Measurements from ENCODE around the gene ZNF181. TPM values are rescaled to one million over a fixed set of nuclear protein-coding genes. Genes with fewer than 3 reads are reported as not detected.
A peak's percentile ranks its signal among the peaks of the same experiment; 100 is the strongest.

ZNF181 gene
- total RNA-seq, 2 donors from 2014 or later, result 8.1 to 8.7 TPM

GRCh38 chr19:34772697-34773554 lies 38.9 kb downstream of the ZNF181 start, which contains the start of gene ZNF599:
TSS of gene ZNF599 (minus strand) at chr19:34773215. CDS start at chr19:34772841, 374 bp downstream.
- H3K27ac ChIP-seq (ENCODE audit: low read depth, low read length), result no peak within 1 kb of the TSS
- peaks cover 17% of the 10 kb centered on the region for H3K36me3 ChIP-seq (ENCODE audit: control insufficient read depth, insufficient read depth, low read length)
- peak within 1 kb of the TSS; percentile 89 for H3K4me3 ChIP-seq (ENCODE audit: low read length)
- H3K4me1 ChIP-seq (ENCODE audit: control insufficient read depth, insufficient read depth, low read length), result no peaks in the 10 kb centered on the region
- peak within 1 kb of the TSS; percentile 58 for H3K9ac ChIP-seq (ENCODE audit: extremely low read depth, low read length, poor library complexity, severe bottlenecking)
- peak within 1 kb of the TSS; percentile 78 for H3K4me3 Mint-ChIP-seq
- WGBS, 2 experiments (ENCODE audit: insufficient coverage in 1 of 2, insufficient read length in 1 of 2), result 1% methylated on average over 18 to 68 of the region's 69 CpGs
- H3K9me3 Mint-ChIP-seq, result peaks cover 17% of the 10 kb centered on the region
- H3K36me3 Mint-ChIP-seq (ENCODE audit: low read depth), result peaks cover 17% of the 10 kb centered on the region
- DNase-seq, result peak; percentile 95
- peaks cover 3% of the 10 kb centered on the region for H3K4me1 Mint-ChIP-seq
- peaks cover 6% of the 10 kb centered on the region for H3K27me3 ChIP-seq (ENCODE audit: control insufficient read depth, insufficient read depth, low read length, poor library complexity, severe bottlenecking)
- TF ChIP-seq CTCF (conservative IDR thresholded peaks at IDR 0.05), result no peak
- peak within 1 kb of the TSS; percentile 78 for H3K27ac Mint-ChIP-seq
- H3K9me3 ChIP-seq (ENCODE audit: control insufficient read depth, low read length), result no peaks in the 10 kb centered on the region
- H3K27me3 Mint-ChIP-seq (ENCODE audit: insufficient read depth), result peaks cover 27% of the 10 kb centered on the region

GRCh38 chr19:34773555-34773864 lies 39.5 kb downstream of the ZNF181 start:
- no peak overlapping the region for H3K27ac Mint-ChIP-seq

GRCh38 chr19:34774857-34775256 lies 40.8 kb downstream of the ZNF181 start:
- Histone ChIP-seq H3K36me3 (ENCODE audit: control insufficient read depth, insufficient read depth, low read length) (peaks cover 4% of the 10 kb centered on the region), H3K27ac (ENCODE audit: low read depth, low read length) (no peak overlapping the region), H3K9ac (ENCODE audit: extremely low read depth, low read length, poor library complexity, severe bottlenecking) (no peak overlapping the region), H3K4me3 (ENCODE audit: low read length) (no peak overlapping the region), H3K27me3 (ENCODE audit: control insufficient read depth, insufficient read depth, low read length, poor library complexity, severe bottlenecking) (peaks cover 6% of the 10 kb centered on the region), H3K4me1 (ENCODE audit: control insufficient read depth, insufficient read depth, low read length) (no peaks in the 10 kb centered on the region), H3K9me3 (ENCODE audit: control insufficient read depth, low read length) (no peaks in the 10 kb centered on the region)
- WGBS, 2 experiments (ENCODE audit: insufficient coverage in 1 of 2, insufficient read length in 1 of 2), result 55 to 86% methylated on average over 1 to 2 of the region's 2 CpGs
- Mint-ChIP-seq H3K27ac (no peak overlapping the region), H3K4me3 (no peak overlapping the region), H3K36me3 (ENCODE audit: low read depth) (peaks cover 3% of the 10 kb centered on the region), H3K9me3 (peaks cover 25% of the 10 kb centered on the region), H3K27me3 (ENCODE audit: insufficient read depth) (peaks cover 35% of the 10 kb centered on the region), H3K4me1 (peaks cover 3% of the 10 kb centered on the region)
- DNase-seq, result no peak
- TF ChIP-seq CTCF (conservative IDR thresholded peaks at IDR 0.05), result no peak

More at GRCh38 chr19:34773555-34773864, 39.5 kb downstream of the ZNF181 start:
- Histone ChIP-seq H3K4me3 (ENCODE audit: low read length) (no peak overlapping the region), H3K27me3 (ENCODE audit: control insufficient read depth, insufficient read depth, low read length, poor library complexity, severe bottlenecking) (peaks cover 6% of the 10 kb centered on the region), H3K4me1 (ENCODE audit: control insufficient read depth, insufficient read depth, low read length) (no peaks in the 10 kb centered on the region), H3K36me3 (ENCODE audit: control insufficient read depth, insufficient read depth, low read length) (peaks cover 14% of the 10 kb centered on the region), H3K9me3 (ENCODE audit: control insufficient read depth, low read length) (no peaks in the 10 kb centered on the region), H3K9ac (ENCODE audit: extremely low read depth, low read length, poor library complexity, severe bottlenecking) (no peak overlapping the region), H3K27ac (ENCODE audit: low read depth, low read length) (no peak overlapping the region)
- DNase-seq, result no peak
- Mint-ChIP-seq H3K4me1 (peaks cover 3% of the 10 kb centered on the region), H3K9me3 (peaks cover 19% of the 10 kb centered on the region), H3K36me3 (ENCODE audit: low read depth) (peaks cover 13% of the 10 kb centered on the region), H3K4me3 (peak overlapping the region; percentile 78), H3K27me3 (ENCODE audit: insufficient read depth) (peaks cover 30% of the 10 kb centered on the region)
- TF ChIP-seq CTCF (conservative IDR thresholded peaks at IDR 0.05), result no peak
- 58% methylated on average over 2 of the region's 2 CpGs; no CpG with 5 or more reads in 1 of the 2 experiments for WGBS, 2 experiments (ENCODE audit: insufficient coverage in 1 of 2, insufficient read length in 1 of 2)

All from endodermal cell (in vitro differentiated cells).